Activated T-cell treated with anti-CD3 and anti-CD28 coated beads, Interleukin-2, amount 50 U/mL, for 48 hours (primary cell): ENCODE data around the gene TRIM33.
A peak's percentile ranks its signal among the peaks of the same experiment; 100 is the strongest.

Experiments used
- DNase-seq, 2 experiments: peaks; one replicate each; pipeline ENCODE4 v3.0.0-alpha.2; 2020

The TRIM33 gene

GRCh38 chr1:114347431-114348209 is 163.4 kb downstream of the TRIM33 start:
- no peak for DNase-seq

GRCh38 chr1:114346480-114347029 is 164.4 kb downstream of the TRIM33 start:
- DNase-seq = peak; percentile 99 to 100

DNA sequence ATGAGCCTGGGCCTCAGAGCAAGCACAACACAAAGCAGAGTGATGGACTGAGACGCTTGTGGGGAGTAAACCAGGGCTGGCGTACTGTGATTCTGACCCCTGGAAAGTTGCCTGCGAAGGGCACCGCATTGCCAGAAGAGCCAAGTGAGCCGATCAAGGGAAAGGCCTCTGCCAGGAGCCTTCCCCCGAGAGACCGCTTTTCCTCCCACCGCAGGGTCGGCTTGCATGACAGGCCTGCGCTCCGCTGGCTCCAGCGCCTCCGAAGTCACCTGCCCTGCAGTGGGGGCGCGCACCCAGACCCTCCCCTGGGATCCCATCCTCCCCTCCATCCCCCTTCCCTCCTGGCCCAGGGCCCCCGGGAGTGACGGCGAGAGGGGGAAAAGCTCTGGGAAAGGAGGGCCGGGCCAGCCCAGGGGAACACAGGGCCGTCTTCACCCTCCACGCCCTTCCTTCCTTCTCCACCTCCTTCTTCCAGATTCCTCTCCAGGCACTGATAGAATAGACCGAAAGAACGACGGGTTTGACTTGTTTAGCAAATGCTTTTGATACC is 165.0 kb downstream of the TRIM33 start:
- DNase-seq = peak in 1 of 2 experiments; percentile 36

- no peak for DNase-seq
These were observed 166.3 kb downstream of the TRIM33 start for GRCh38 chr1:114344656-114345055.
